HEK293 (cell line): Measurements from ENCODE around the gene TTLL10.

ENCODE experiments used
- CTCF ChIA-PET: fragments of 350-600 bp; formaldehyde crosslinking; extraction: SDS; loops from one replicate; lab custom pipeline; 2021; ENCODE audit warnings: antibody characterized with exemption; lab: Yijun Ruan, JAX
- POLR2A ChIA-PET: fragments of 300-600 bp; formaldehyde crosslinking; extraction: SDS; loops from one replicate; lab custom pipeline; 2020; ENCODE audit warnings: antibody characterized with exemption, inconsistent platforms; lab: Yijun Ruan, JAX
- H3K27ac ChIP-seq: fragments of 200-500 bp; sonication (Bioruptor generic); 2 replicates; pipeline ENCODE4 v1.5.1; 2014; ENCODE audit warnings: low read depth, low read length, control low read depth, inconsistent platforms; ENCODE audit errors: extremely low read depth
- H3K36me3 ChIP-seq, 2 experiments: fragments of 200-500 bp in 1 of 2; sonication (Bioruptor generic) in 1 of 2; 1 replicate in 1 of 2; 2 replicates in 1 of 2; pipeline ENCODE4 v1.5.1; 2014 to 2017; ENCODE audit warnings: inconsistent platforms in 2 of 2, low read length in 2 of 2; ENCODE audit not compliant: control insufficient read depth in 2 of 2, insufficient read depth in 1 of 2
- H3K4me1 ChIP-seq: fragments of 200-500 bp; sonication (Bioruptor generic); 2 replicates; pipeline ENCODE4 v1.5.1; 2014; ENCODE audit warnings: mild to moderate bottlenecking, low read length, inconsistent platforms; ENCODE audit not compliant: control insufficient read depth, insufficient read depth
- H3K4me3 ChIP-seq: 2 replicates; pipeline ENCODE4 v1.5.1; 2011; ENCODE audit warnings: low read depth, mild to moderate bottlenecking, control low read depth, low read length, moderate library complexity
- H3K9me3 ChIP-seq: fragments of 200-500 bp; sonication (Bioruptor generic); 2 replicates; pipeline ENCODE4 v1.5.1; 2014; ENCODE audit warnings: low read depth, low read length, inconsistent platforms; ENCODE audit not compliant: control insufficient read depth, insufficient read depth
- HOXC10 ChIP-seq: sonication (generic); formaldehyde crosslinking; IDR thresholded peaks from 2 replicates; pipeline ENCODE4 v1.8.1; 2023; ENCODE audit warnings: mild to moderate bottlenecking, missing genetic modification reagents
- IKZF3 ChIP-seq: fragments of 450-650 bp; IDR thresholded peaks from 2 replicates; pipeline ENCODE4 v1.5.0; 2018; ENCODE audit warnings: missing biosample characterization, mild to moderate bottlenecking, missing genetic modification characterization, moderate library complexity
- KLF7 ChIP-seq: fragments of 450-650 bp; formaldehyde crosslinking; IDR thresholded peaks from 2 replicates; pipeline ENCODE4 v1.5.1; 2016; ENCODE audit warnings: missing biosample characterization, missing genetic modification characterization, borderline replicate concordance
- ZNF138 ChIP-seq: fragments of 450-650 bp; formaldehyde crosslinking; IDR thresholded peaks from 2 replicates; pipeline ENCODE4 v1.5.1; 2016; ENCODE audit warnings: missing biosample characterization, missing genetic modification characterization, borderline replicate concordance
- ZNF140 ChIP-seq: fragments of 450-650 bp; formaldehyde crosslinking; IDR thresholded peaks from 2 replicates; pipeline ENCODE4 v1.5.1; 2016; ENCODE audit warnings: missing biosample characterization, missing genetic modification characterization
- ZNF239 ChIP-seq: fragments of 450-650 bp; formaldehyde crosslinking; IDR thresholded peaks from 2 replicates; pipeline ENCODE4 v1.5.1; 2016; ENCODE audit warnings: missing biosample characterization, missing genetic modification characterization
- ZNF274 ChIP-seq, 2 experiments: fragments of 200-500 bp in 1 of 2; fragments of 450-650 bp in 1 of 2; sonication (Bioruptor generic) in 1 of 2; formaldehyde crosslinking in 1 of 2; IDR thresholded peaks; 2 replicates each; pipeline versions ENCODE4 v1.5.1 to v1.6.1; 2014 to 2016; ENCODE audit warnings: borderline replicate concordance in 1 of 2, inconsistent platforms in 1 of 2, low read length in 1 of 2, missing biosample characterization in 1 of 2, missing genetic modification characterization in 1 of 2
- ZNF518A ChIP-seq: fragments of 450-650 bp; formaldehyde crosslinking; conservative IDR thresholded peaks from 2 replicates; pipeline ENCODE4 v1.5.1; 2016; ENCODE audit warnings: low read depth, missing biosample characterization, missing genetic modification characterization
- ZNF555 ChIP-seq: fragments of 450-650 bp; formaldehyde crosslinking; conservative IDR thresholded peaks from 2 replicates; pipeline ENCODE4 v1.5.1; 2017; ENCODE audit warnings: missing biosample characterization, mild to moderate bottlenecking, missing genetic modification characterization, inconsistent platforms
- ZNF571 ChIP-seq: fragments of 450-650 bp; formaldehyde crosslinking; IDR thresholded peaks from 2 replicates; pipeline ENCODE4 v1.5.0; 2017; ENCODE audit warnings: missing biosample characterization, missing genetic modification characterization
- ZSCAN30 ChIP-seq: fragments of 450-650 bp; IDR thresholded peaks from 2 replicates; pipeline ENCODE4 v1.5.1; 2018; ENCODE audit warnings: missing biosample characterization, mild to moderate bottlenecking, missing genetic modification characterization, moderate library complexity

TTLL10 gene

GRCh38 chr1:1170215-1171091 lies 3.2 kb upstream of the TTLL10 start (continued):
- TF ChIP-seq ZNF274 (IDR thresholded peaks at IDR 0.05; ENCODE audit: low read length) (no peak), ZNF274 (tag by site-specific recombination; IDR thresholded peaks at IDR 0.05; ENCODE audit: borderline replicate concordance) (no peak)

DNA sequence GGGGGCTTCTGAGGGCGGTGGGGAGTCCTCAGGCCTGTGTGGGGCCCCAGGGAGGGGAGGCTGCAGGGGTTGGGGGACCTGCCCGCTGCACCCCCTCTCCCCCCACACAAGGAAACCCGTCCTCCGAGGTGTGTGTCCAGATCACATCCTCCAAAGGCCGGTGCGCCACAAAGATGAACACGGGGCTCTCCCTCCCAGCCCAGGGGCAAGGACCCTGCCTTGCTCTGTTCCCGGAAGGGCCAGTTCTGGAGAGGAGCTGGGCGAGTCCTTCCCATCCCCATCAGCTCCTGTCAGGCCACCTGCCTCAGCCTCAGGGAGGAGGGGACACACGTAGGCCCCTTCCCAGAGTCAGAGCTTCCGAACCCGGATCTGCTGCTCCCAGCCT lies 2.5 kb upstream of the TTLL10 start:
- H3K36me3 ChIP-seq: no peaks in the 10 kb centered on the region
- H3K4me1 ChIP-seq: no peaks in the 10 kb centered on the region
- no peak overlapping the region for H3K27ac ChIP-seq
- no peak for TF ChIP-seq ZNF571 (tag by site-specific recombination)
- no peak for TF ChIP-seq ZNF140 (tag by site-specific recombination)
- TF ChIP-seq ZNF555 (tag by site-specific recombination): no peak
- no peak for TF ChIP-seq HOXC10 (CRISPR knock-in tag)
- TF ChIP-seq ZNF518A (tag by site-specific recombination): no peak
- TF ChIP-seq KLF7 (tag by site-specific recombination): no peak
- no peak for TF ChIP-seq ZSCAN30 (tag by site-specific recombination)
- no peak for TF ChIP-seq ZNF138 (tag by site-specific recombination)
- ChIA-PET CTCF (no interaction called here), POLR2A (no interaction called here)
- H3K4me3 ChIP-seq: no peak overlapping the region
- no peaks in the 10 kb centered on the region for H3K9me3 ChIP-seq

DNA sequence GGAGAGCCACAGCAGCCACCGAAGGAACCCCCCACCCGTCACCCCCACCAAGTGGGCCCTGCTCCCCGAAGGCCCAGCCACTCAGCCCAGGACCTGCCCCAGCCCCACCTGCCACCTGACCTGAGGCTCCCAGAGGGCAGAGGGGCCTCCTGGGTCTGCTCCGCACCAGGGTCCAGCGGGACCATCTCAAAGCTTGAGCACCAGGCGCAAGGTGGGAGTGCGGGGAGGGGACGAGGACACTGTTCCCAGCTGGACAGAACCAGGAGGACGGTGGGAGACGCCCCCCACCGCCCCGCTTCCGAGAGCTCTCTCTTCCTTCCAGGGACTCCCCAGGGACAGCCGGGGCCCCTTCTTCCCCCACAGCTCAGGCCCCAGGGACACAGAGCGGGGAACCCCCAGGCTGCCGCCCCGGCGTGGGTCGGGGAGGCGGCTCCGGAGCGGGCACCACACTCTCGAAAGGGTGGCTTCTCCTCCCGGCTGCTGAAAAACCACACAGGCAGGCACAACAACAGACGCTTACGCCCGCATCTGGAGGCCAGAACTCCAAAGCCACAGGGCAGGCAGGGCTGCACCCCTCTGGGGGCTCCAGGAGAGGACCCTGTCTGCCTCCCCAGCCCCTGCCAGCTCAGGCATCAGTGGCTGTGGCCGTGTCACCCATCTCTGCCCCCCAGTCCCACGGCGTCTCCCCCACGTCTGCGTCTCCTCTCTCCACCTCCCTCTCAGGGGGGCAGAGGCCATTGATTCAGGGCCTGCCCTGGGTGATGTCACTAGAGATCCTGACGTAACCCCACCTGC lies 1.9 kb upstream of the TTLL10 start:
- Histone ChIP-seq H3K4me1 (no peaks in the 10 kb centered on the region), H3K36me3 (no peaks in the 10 kb centered on the region), H3K27ac (no peak overlapping the region), H3K4me3 (no peak overlapping the region), H3K9me3 (no peaks in the 10 kb centered on the region)
- TF ChIP-seq ZNF239 (tag by site-specific recombination): no peak
- TF ChIP-seq IKZF3: no peak
- POLR2A ChIA-PET: no interaction called here
- CTCF ChIA-PET: no interaction called here
